HG03469 (cell line): ENCODE results near the gene GRAMD2A.

ENCODE experiments used
- ATAC-seq: cut with Tn5 transposase; IDR thresholded peaks from one replicate; pipeline ENCODE4 v1.9.1; 2021; ENCODE audit warnings: mild to moderate bottlenecking, moderate library complexity, moderate number of reproducible peaks; ENCODE audit not compliant: unreplicated experiment

The GRAMD2A gene

GRCh38 chr15:72197460-72198355 is at the start of gene GRAMD2A:
Gene GRAMD2A, minus strand, starts transcription at chr15:72197787.
- no peak for ATAC-seq

GRCh38 chr15:72242775-72243370 is 45.3 kb upstream of the GRAMD2A start:
- no peak for ATAC-seq

DNA sequence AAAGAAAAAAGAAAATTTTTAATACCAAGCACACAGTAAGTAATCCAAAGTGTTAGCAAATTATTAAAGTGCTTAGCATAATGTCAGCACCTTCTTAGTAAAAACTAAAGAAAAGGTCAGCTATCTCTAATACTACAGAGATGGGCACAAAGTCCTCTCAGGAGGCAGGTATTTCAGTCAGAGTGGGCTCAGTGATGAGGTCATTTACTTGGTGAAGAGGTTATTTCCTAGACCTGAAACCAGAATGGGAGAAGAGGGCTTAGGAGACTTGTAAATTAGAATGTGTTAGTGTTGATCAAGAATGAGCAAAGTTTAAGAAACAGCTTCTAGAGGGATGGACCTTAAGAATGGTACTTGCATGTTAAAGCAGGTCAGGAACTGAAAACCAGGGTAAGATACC is 42.1 kb upstream of the GRAMD2A start:
- no peak for ATAC-seq

DNA sequence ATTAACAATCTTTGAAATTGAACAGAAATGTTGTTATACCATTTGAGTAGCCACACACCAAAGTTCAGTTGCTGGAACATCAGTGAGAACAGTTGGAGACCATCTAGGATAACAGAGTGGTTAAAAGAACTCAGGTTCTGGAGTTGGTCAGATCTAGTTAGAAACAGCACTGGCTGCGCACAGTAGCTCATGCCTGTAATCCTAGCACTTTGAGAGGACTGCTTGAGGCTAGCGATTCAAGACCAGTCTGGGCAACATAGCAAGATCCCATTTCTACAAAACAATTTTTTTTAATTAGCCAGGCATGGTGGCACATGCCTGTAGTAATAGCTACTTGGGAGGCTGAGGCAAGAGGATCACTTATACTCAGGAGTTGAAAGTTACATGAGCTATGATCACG is 41.0 kb upstream of the GRAMD2A start:
- no peak for ATAC-seq

GRCh38 chr15:72237853-72238224 is 40.3 kb upstream of the GRAMD2A start:
- ATAC-seq = no peak

- peak; percentile 41 for ATAC-seq
These were observed 39.7 kb upstream of the GRAMD2A start for GRCh38 chr15:72237029-72237852.

DNA sequence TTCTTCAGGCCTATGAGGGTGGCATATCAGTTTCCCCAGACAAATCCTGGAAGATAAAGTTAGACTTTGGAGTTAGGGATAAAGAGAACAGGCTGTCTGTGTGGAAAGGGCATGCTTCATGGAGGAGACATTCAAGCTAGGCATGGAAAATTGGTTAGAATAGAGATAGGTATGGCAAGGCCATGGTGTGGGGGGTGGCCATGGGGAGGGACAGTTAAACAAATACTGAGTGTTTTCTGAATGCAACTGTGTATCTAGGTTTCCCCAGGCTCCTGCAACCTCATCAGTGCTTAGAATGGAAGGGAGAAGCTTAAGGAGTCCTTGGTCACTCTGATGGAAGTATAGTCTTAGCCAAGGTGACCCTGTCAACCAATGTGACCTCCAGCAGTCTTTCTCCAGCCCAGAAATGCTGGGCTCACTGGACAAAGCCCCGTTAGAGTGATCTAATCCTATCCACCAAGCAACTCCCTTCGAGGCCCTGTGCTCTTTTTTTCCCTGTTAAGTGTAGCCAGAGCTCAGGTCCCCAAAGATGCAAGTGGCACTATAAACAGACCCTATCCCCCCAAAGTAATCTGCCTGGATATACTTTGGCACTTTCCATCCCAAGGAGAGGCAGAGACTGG is 38.9 kb upstream of the GRAMD2A start:
- ATAC-seq = no peak

DNA sequence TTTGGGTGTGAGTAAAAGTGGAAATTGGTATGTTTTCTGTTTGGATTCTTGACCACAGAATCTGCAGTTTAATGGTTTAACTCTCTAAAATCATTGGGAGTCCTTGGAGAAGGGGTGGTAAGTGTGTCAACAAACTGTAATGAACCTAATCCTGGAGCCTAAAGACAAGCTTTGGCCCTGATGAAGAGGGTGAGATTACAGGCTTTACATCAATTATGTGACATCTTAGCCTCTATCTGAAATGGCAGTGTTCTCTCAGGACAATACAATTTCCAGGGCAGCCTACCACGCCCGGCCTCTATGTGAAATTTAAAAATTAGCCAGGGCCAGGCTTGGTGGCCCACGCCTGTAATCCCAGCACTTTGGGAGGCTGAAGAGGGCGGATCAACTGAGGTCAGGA is 37.7 kb upstream of the GRAMD2A start:
- ATAC-seq = no peak

- ATAC-seq = no peak
These were observed 36.2 kb upstream of the GRAMD2A start for GRCh38 chr15:72233769-72234168.

DNA sequence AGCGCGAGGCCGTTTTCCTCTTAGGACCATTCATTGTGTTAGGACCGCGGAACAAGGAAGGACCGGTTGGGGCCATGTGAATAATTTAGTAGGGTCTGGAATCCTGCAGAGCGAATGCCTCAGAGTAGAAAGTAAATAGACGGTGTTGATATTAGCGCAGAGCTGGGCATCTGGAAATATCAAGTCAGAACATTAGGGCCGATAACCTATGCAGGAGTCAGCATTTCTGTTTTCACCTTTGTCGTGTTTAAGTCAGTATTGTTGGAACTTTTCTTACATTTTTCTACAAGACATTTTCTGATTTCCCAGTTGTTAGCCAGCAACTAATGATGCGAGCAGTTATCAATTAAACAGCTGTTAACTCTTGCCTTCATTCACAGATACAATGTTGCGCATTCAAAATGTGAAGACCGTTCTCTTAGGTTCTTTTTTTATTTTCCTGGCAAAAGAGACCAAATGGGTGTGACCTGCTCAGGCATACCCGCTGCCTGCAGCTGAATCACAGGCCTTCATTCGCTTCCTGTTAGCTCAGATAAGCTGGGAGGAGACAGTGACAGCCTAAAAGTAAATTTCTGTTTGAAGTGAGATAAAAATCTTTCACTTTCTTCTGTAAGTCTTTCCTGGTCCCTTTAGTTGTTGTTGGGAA is 34.4 kb upstream of the GRAMD2A start:
- no peak for ATAC-seq

GRCh38 chr15:72231066-72231832 is 33.7 kb upstream of the GRAMD2A start, which contains the start of gene PKM:
Gene PKM, minus strand, starts transcription at chr15:72231190. Its CDS starts 12,093 bp downstream, at chr15:72219097.
- peak; percentile 24 for ATAC-seq

GRCh38 chr15:72230197-72231065 is 32.8 kb upstream of the GRAMD2A start:
- ATAC-seq = no peak

DNA sequence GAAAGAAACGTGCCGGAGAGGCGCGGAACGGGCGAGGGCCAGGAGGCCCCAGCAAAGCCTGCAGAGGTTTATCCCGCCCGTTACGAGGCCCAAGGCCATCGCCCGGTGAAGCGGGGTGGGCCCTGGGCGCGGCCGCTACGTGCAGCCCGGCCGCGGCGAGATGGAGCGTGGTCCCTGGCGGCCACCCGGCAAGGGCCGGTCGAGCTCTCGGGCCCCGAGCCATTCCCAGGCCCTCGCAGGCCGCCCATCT is 32.3 kb upstream of the GRAMD2A start:
- ATAC-seq = no peak

GRCh38 chr15:72229076-72229946 is 31.7 kb upstream of the GRAMD2A start:
- ATAC-seq = no peak

- no peak for ATAC-seq
These were observed 30.1 kb upstream of the GRAMD2A start for GRCh38 chr15:72227720-72228119.

- no peak for ATAC-seq
These were observed 29.6 kb upstream of the GRAMD2A start for GRCh38 chr15:72227192-72227586.

DNA sequence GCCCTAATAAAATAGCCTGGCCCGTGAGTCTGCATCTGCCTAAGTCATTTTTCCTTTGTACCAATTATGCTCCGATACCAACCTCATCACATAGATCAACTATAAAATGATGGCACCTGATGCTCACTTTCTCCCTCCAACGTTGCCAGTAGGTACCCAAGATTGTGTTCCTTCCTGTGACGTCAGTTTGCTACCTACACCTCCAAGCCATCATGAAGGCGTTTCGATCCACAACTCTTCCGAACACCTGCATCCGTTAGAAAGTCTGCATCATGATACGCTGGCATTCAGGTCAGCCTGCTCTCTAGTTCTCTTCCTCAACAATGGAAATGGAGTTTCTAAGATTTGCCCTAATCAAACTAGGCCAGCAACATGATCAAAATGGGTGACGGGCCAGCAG is 25.7 kb upstream of the GRAMD2A start:
- no peak for ATAC-seq

GRCh38 chr15:72222393-72222792 is 24.8 kb upstream of the GRAMD2A start:
- no peak for ATAC-seq
